Activated T-helper 2 cell treated with anti-CD3 and anti-CD28 coated beads, Interferon-gamma antibody, Interleukin-2, Interleukin-4, amounts not matched to agents 10 μg/mL and 5 μg/mL and 100 μg/mL, durations not matched to agents 14 hours and 24 hours and 36 hours (primary cell): ENCODE data around the gene TES. TPM values are rescaled to one million over a fixed set of nuclear protein-coding genes. Genes with fewer than 3 reads are reported as not detected.

Experiments
- DNase-seq: peaks from one replicate; pipeline ENCODE4 v3.0.0; 2021; ENCODE audit warnings: low spot score
- H3K27ac Mint-ChIP-seq: one replicate; pipeline ENCODE4 v1.8.0; 2021; ENCODE audit warnings: mixed read lengths
- H3K27me3 Mint-ChIP-seq: one replicate; pipeline ENCODE4 v1.8.0; 2021; ENCODE audit warnings: low read depth, mixed read lengths
- H3K36me3 Mint-ChIP-seq: one replicate; pipeline ENCODE4 v1.8.0; 2021; ENCODE audit warnings: low read depth, mixed read lengths
- H3K4me1 Mint-ChIP-seq: one replicate; pipeline ENCODE4 v1.8.0; 2021; ENCODE audit warnings: low read depth, mixed read lengths
- H3K4me3 Mint-ChIP-seq: one replicate; pipeline ENCODE4 v1.8.0; 2021; ENCODE audit warnings: low read depth, mild to moderate bottlenecking, moderate library complexity, mixed read lengths
- H3K9me3 Mint-ChIP-seq: one replicate; pipeline ENCODE4 v1.8.0; 2021; ENCODE audit warnings: mixed read lengths
- intact Hi-C: fragments of 100-400 bp; cut with micrococcal nuclease; formaldehyde crosslinking; loops from one replicate; pipeline ENCODE4 v1.15.1; 2023
- total RNA-seq: library from RNA; stranded (reverse); gene quantifications from 2 replicates; pipeline ENCODE4 v1.2.3, GENCODE V29; 2022

Gene TES
- total RNA-seq, 1 donor from 2014 or later: 44.3 TPM

DNA sequence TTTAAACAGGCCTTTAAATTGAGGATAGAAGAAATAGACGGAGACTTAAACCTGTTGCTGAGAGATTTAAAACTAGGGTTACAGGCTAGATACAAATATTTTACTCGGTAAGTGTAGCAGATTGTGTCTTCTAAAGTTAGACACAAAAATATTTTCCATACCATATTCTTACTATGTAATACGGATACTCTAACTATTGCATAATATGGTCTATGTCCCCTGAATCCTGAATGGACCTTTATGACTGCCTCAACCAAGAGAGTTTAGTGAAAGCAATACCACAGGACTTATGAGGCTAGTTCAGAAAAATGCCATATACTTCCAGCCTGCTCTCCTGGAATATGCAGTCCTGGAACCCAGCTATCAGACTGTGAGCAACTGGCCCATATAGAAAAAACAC, 13.4 kb upstream of the TES start:
- Mint-ChIP-seq H3K9me3 (no peaks in the 10 kb centered on the region), H3K36me3 (no peaks in the 10 kb centered on the region), H3K27me3 (peaks cover 37% of the 10 kb centered on the region), H3K4me1 (no peaks in the 10 kb centered on the region), H3K27ac (no peak overlapping the region), H3K4me3 (no peak overlapping the region)
- intact Hi-C loops: loop anchor here (5.0 kb wide), 1 partner anchor 35 kb away; no protein-coding TSS in a partner anchor
- DNase-seq: no peak

DNA sequence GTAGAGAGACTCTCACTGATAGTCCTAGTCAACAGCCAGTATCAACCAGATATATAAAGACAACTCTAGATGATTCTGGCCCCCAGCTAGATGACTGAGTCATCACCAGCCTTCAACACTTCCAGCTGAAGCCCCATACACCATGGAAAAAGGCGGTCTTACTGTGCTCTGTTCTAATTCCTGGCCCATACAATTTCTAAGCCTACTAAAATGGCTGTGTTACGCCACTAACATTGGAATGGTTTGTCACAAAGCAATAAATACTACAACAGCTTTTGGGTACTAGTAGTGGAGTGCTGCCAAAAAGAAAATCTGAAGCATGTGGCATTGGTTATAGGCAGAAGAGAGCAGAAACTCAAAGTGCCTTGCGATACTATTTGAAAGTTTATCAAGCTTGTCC, 13.0 kb upstream of the TES start:
- Mint-ChIP-seq H3K27me3 (peaks cover 38% of the 10 kb centered on the region), H3K4me3 (no peak overlapping the region), H3K27ac (no peak overlapping the region), H3K9me3 (no peaks in the 10 kb centered on the region), H3K36me3 (no peaks in the 10 kb centered on the region), H3K4me1 (no peaks in the 10 kb centered on the region)
- intact Hi-C loops: loop anchor here (5.0 kb wide), 1 partner anchor 35 kb away; no protein-coding TSS in a partner anchor
- no peak for DNase-seq

DNA sequence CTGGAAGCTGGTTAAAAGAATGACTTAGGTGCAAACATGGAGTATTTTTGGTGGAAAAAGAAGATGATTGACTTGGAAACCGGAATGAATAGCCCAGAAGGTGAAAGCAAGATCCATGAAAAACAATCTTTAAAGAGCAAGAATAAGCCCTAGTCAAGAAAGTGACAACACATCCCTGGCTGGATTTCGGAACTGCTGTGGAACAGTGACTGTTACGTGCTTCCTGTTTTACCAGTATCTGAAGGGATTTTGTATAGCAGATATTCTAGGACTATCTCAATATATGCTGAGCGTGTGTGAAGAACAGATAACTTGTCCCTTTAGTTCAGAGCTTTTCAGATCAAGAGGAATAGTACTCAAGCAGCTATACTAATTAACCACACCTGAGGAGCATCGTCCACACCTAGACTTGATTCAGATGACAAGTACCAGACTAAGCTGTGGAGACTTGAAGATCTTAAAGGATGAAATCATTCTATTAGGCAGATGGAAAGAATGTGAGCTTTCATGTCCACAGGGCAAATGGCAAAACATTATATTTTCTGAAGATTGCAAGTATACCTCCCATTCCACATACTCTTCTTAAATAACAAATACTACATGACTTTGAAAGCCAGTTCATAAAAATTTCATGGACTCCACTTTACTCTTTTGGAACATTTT, 11.5 kb upstream of the TES start:
- H3K36me3 Mint-ChIP-seq: no peaks in the 10 kb centered on the region
- no peaks in the 10 kb centered on the region for H3K4me1 Mint-ChIP-seq
- no peaks in the 10 kb centered on the region for H3K9me3 Mint-ChIP-seq
- peaks cover 41% of the 10 kb centered on the region for H3K27me3 Mint-ChIP-seq
- H3K27ac Mint-ChIP-seq: no peak overlapping the region
- intact Hi-C loops: loop anchor here (5.0 kb wide), 1 partner anchor 33 kb away; no protein-coding TSS in a partner anchor
- DNase-seq: no peak
- no peak overlapping the region for H3K4me3 Mint-ChIP-seq

DNA sequence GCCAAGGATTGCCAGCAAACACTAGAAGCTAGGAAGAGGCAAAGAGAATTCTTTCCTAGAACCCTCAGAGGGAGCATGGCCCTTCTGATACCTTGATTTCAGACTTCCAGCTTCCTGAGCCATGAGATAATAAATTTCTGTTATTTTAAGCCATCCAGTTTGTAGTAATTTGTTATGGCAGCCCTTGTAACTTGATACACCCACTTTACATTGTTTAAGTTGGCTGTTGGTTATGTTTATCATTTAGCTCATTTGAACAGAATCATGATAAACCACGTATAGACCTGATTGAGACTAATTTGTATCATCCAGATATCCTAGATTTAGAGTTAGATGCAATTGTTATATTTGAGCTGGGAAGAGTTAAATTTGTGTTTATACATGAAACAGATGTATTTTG, 9.4 kb upstream of the TES start:
- no peak for DNase-seq
- Mint-ChIP-seq H3K9me3 (no peaks in the 10 kb centered on the region), H3K36me3 (no peaks in the 10 kb centered on the region), H3K4me1 (no peaks in the 10 kb centered on the region), H3K27ac (no peak overlapping the region), H3K4me3 (no peak overlapping the region), H3K27me3 (peaks cover 45% of the 10 kb centered on the region)
- intact Hi-C loops: no loop called here

DNA sequence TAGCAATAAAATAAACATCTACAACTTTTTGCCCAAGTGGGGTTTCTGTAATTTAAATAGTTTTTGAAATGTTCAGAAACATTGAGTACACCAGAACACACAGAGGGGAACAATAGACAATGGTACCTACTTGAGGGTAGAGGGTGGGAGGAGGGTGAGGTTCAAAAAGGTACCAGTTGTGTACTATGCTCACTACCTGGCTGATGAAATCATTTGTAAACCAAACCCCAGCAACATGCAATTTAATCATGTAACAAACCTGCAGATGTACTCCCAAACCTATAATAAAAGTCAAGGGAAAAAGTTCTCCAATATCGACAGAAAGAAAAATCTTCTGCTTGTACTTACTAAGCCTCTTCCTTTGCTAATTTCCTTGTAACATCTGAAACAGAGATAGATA, 4.2 kb upstream of the TES start:
- Mint-ChIP-seq H3K27me3 (peaks cover 27% of the 10 kb centered on the region), H3K27ac (no peak overlapping the region), H3K4me3 (no peak overlapping the region), H3K36me3 (no peaks in the 10 kb centered on the region), H3K4me1 (peaks cover 4% of the 10 kb centered on the region), H3K9me3 (no peaks in the 10 kb centered on the region)
- intact Hi-C loops: no loop called here
- no peak for DNase-seq

DNA sequence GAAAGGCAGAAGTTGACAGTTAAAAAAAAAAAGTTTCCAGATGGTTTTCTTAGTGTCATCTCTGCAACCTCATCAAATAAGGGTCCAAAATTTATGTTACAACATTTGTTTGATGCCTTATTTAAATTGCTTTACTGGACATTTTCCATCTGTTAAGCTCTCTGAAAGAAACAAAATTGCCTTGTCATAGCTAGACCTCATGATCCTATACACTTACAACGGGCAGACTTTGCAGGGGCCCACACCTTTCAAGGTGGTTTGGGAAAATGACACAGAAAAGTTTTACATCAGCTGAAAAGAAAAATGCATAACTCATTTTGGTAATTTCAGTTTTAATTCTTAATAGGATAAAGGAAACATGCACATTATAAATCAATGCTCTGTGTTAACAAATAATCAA, 1.4 kb upstream of the TES start:
- H3K27ac Mint-ChIP-seq: no peak overlapping the region
- H3K4me1 Mint-ChIP-seq: peaks cover 28% of the 10 kb centered on the region
- no peak overlapping the region for H3K4me3 Mint-ChIP-seq
- intact Hi-C loops: no loop called here
- no peaks in the 10 kb centered on the region for H3K9me3 Mint-ChIP-seq
- peaks cover 6% of the 10 kb centered on the region for H3K27me3 Mint-ChIP-seq
- no peak for DNase-seq
- peaks cover 16% of the 10 kb centered on the region for H3K36me3 Mint-ChIP-seq

DNA sequence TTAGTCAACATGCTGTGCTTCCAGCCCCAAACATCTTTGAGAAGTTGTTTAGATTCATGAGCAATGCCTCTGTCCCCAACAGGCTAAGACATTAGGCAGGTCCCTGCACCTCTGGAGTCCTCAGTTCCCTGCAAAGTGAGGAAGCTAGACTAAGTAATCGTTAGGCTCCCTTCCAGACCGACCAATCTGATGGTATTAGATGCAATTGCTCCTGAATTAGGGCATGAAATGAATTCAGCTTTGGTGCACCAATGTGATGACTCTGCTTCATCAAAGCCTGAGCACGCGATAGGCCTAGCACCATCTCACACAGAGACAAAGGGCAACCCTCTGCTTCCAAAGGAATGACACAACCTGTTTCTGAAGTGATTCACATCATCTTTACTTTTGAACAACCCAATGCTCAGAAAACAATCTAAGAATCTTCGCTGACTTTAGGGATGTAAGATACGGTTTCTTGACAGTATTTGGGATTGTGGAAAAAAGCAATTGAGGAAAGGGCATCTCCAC, 723 bp upstream of the TES start:
- Mint-ChIP-seq H3K36me3 (peaks cover 17% of the 10 kb centered on the region), H3K27me3 (peaks cover 3% of the 10 kb centered on the region), H3K4me1 (peaks cover 35% of the 10 kb centered on the region), H3K4me3 (peak overlapping the region; percentile 57), H3K27ac (no peak overlapping the region), H3K9me3 (no peaks in the 10 kb centered on the region)
- intact Hi-C loops: loop anchor here (5.0 to 10.0 kb wide), 3 partner anchors 653 to 805 kb away; partner anchors contain the start of genes CAPZA2 and ST7
- no peak for DNase-seq

DNA sequence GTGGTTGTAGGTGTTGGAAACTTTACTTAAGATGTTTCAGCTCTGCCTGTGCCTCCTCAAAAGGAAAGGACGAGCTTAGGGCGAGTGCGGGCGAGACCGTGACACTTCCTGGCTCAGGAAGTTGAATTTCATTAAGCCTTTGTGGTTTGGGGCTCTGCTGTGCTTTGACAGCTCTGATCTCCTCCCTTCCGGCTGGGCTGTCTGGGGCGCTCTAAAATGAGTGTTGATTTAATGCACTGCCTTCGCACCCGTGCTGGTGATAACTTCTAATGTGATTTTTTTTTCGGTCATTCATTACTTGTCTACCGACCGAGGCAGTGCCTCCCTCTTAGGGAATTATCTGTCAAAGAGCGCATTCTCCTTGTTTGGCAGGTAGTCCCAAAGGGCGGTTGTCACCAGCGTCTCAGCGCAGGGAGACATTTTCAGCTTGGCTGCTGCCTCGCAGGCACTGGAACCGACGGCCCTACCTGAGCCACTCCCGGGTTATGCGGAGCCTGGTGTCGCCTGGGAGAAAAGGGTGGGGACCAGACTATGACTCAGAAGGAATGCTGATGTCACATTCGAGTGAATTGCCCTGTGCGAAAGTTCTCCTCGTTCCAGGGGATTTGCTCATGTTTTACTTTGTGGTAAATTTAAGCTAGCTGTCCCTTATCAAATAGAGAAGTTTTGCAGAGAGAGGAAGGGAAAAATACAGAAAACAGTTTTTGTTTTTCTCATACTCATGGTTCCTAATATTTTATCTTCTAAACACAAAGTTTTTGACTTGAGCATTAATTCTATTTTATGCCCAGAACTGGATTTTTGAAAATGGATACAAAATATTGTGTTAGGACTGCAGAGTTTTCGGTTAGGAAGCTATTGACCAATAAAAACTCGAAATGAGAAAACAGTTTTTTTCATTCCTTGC, 920 bp downstream of the TES start:
- Mint-ChIP-seq H3K9me3 (no peaks in the 10 kb centered on the region), H3K27me3 (no peaks in the 10 kb centered on the region), H3K36me3 (peaks cover 28% of the 10 kb centered on the region), H3K4me1 (peaks cover 50% of the 10 kb centered on the region), H3K4me3 (peak overlapping the region; percentile 96), H3K27ac (peak overlapping the region; percentile 95)
- intact Hi-C loops: loop anchor here (1.0 to 10.0 kb wide), 5 partner anchors 13 to 804 kb away; partner anchors contain the start of genes CAPZA2 and ST7
- DNase-seq: peak; percentile 73

DNA sequence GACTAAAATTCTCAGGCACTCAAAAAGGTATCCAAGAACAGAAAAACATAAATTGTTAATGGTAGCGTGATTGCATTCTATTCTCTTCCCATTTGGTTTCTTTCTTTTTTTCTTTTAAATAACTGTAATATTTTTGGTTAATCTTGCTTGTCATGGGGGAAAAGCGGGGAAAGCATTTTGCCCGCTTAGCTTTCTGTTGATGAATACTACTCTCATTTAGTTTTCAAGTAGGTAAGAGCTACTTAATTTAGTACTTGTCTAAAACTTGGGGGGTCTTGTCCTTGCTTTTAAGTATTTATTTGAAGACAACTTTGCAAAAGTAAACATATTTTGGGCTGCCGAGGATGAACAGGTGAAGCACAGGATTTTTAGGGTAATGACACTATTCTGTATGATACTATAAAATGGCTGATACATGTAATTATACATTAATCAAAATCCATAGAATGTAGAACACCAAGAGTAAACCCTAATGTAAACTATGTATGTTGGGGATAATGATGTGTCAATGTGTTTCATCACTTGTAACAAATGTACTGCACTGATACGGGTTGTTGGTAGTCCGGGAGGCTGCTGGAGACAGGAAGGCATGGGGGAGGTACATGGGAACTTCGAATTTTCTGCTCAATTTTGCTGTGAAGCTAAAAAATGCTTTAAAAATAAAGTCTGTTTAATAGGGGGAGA, 1.7 kb downstream of the TES start:
- intact Hi-C loops: loop anchor here (1.0 to 10.0 kb wide), 6 partner anchors 12 to 803 kb away; partner anchors contain the start of genes CAPZA2 and ST7
- DNase-seq: no peak
- Mint-ChIP-seq H3K27ac (peak overlapping the region; percentile 95), H3K27me3 (no peaks in the 10 kb centered on the region), H3K36me3 (peaks cover 28% of the 10 kb centered on the region), H3K4me3 (peak overlapping the region; percentile 96), H3K4me1 (peaks cover 53% of the 10 kb centered on the region), H3K9me3 (no peaks in the 10 kb centered on the region)

DNA sequence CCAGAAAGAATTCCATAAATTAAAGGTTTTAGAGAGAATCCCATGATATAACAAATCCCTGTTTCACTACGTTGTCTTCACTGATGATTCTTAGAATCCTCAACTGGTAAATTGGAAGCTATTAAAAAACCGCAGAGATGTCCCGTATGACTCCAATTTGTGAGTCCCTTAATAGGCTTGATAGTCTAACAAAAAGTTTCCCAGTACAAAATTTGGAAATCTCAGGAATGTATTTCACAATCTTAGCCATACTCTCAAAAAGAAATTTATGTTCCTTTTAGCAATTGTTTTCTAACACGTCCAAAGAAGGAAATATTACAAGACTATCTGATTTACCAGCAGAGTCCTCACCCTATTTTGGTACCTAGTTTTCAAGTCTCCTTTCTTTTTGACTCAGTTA, 2.5 kb downstream of the TES start:
- Mint-ChIP-seq H3K36me3 (peaks cover 28% of the 10 kb centered on the region), H3K27me3 (no peaks in the 10 kb centered on the region), H3K9me3 (no peaks in the 10 kb centered on the region), H3K4me3 (peak overlapping the region; percentile 96), H3K27ac (peak overlapping the region; percentile 17), H3K4me1 (peaks cover 58% of the 10 kb centered on the region)
- DNase-seq: no peak
- intact Hi-C loops: loop anchor here (2.0 to 10.0 kb wide), 4 partner anchors 18 to 802 kb away; partner anchors contain the start of genes CAPZA2 and ST7

DNA sequence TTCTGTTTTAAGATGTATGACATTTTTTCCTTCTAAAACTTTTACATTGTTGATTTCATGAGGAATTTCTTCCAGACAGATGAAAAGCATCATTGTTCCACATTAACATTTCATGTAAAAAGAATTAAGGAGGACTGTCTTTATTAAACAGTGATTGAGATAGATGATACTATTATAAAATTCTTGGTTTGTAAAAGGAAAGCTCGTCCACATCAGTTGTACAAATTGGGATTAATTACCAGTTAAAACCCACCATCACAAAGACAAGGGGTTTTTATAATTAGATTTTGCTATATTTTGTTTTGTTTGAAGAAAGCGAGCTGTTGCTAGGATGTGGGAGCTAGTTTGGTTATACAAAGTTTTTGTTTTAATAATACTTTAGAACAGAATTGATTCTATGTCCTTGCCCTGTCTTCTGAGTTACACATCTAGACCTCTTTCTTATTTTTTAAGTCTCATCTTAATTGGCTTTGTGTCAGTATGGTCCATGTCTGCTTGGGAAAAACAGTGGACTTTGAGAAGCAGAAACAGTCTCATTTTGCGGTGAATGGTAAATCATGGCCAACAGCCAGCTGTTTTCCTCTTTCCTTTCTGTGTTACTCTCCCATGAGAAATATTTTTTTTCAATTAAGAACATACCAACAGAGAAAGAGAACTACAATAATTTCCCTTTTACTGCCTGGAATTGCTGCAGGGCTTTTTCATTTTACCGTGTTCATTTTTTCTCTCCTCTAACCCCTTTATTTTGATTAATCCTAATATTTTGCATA, 3.2 kb downstream of the TES start:
- no peak for DNase-seq
- Mint-ChIP-seq H3K4me1 (peaks cover 65% of the 10 kb centered on the region), H3K4me3 (peak overlapping the region; percentile 96), H3K9me3 (no peaks in the 10 kb centered on the region), H3K27ac (no peak overlapping the region), H3K36me3 (peaks cover 28% of the 10 kb centered on the region), H3K27me3 (no peaks in the 10 kb centered on the region)
- intact Hi-C loops: loop anchor here (2.0 to 10.0 kb wide), 4 partner anchors 17 to 801 kb away; partner anchors contain the start of genes CAPZA2 and ST7
